Anterior cingulate cortex (tissue), 58 donors: ENCODE results near the gene PTPN21.
A peak's percentile ranks its signal among the peaks of the same experiment; 100 is the strongest.
"Not testable (repeated sequence)": the region's sequence is repeated elsewhere in the genome, so short reads cannot be mapped to it uniquely, and the experiment has no call there.

Experiments
- DNase-seq, 58 donors: peaks; one replicate each; lab custom pipeline; 2025; lab: John Stamatoyannopoulos, UW

The PTPN21 gene

DNA sequence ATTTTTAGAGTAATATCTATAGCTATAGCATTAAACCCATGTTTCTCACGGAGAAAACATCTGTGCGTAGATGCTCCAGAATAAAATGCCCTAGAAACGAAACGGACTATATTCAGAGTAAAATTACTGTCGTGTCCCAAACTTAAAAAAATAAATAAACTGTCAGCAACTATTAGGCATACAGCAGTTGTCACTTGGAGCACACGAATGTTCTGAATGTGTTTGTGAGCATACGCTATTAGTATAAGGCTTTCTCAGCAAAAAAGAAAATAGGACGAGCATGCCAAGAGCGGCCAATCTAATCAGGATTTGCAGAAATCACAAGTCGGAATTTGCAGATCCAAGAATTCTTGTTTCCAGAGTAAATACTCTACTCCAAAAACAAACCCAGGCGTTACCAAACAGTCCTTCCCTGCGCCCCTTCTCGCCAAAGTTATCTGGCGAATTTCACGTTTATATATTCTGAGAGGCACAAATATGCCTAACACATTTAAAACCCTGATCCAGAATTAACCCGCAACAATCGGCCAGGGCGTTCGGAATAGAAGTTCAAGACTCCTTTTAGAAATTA is 836 bp downstream of the PTPN21 start:
- DNase-seq = peak in 6 of 58 donors; percentile 13 to 49 (median 28)

DNA sequence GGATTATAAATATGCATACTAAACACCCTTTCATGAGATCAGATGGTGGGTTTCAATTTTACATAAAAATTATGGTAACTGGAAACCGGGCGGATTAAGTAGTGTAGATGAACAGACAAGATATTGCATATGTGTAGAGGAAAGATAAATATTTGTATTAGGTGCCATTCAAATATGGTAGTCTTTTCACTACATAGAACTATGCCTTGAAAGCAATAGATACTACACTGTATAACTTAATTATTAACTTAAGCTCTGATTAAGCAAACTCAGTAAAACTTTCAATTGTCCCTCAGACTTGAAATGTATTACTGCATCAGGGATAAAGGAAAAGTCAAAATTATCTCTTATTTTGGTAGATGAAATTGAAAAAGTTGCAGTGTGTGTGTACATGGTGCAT is 1.9 kb downstream of the PTPN21 start:
- DNase-seq = no peak

DNA sequence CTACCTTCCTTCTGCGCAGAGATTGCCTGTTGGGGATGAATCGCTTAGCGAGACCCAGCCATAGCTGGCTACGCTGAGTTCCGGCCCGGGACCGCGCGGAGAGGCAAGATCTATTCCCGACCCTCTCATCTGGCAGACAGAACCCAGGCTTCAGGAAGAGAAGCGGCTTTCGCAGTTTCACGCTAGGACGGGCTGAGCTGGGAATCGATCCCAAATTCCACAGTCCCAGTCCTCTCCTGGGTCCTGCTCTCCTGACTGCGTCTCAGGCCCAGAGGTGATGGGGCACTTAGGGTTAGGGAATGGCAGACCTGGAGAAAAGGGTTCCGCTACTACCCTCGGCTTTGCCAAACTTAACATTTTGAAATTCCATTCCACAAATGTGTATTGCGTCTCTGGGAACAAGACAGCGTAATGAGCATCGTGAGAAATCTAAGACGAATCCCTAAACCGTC is 2.8 kb downstream of the PTPN21 start:
- peak in 38 of 58 donors; percentile 7 to 69 (median 34) for DNase-seq

DNA sequence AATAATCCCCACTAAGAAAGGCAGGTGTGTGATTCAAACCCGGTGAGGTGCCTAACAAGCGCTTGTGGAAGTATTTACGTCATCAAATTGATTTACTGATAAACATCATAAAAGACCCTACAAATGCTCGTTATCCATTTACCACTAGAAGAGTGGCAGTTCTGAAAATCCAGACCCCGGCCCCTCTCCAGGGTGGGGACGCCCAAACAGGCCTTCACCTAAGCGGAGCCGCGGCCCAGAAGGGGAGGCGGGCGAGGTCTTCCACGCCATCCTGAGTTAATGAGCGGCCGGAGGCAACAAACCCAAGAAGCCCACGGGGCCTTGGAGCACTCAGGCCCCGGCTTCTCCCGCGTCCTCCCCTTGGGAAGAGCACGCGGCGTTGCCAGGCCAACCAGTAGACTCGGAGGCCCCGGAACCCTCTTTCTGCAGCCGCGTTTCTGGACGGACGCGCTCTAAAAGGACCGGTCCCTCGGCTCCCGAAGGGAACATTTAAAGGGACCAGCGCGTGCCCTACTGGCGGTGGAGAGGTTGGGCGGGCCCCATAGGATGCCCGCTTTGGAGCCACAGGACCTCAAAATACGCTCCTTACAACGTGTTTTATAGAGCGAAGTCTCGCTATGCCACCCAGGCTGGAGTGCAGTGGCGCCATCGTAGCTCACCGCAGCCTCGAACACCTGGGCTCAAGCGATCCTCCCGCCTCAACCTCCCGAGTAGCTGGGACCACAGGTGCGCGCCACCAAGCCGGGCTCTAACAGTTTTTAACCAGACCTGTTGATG is 3.5 kb downstream of the PTPN21 start:
- DNase-seq = peak; percentile 36 to 91 (median 77)

DNA sequence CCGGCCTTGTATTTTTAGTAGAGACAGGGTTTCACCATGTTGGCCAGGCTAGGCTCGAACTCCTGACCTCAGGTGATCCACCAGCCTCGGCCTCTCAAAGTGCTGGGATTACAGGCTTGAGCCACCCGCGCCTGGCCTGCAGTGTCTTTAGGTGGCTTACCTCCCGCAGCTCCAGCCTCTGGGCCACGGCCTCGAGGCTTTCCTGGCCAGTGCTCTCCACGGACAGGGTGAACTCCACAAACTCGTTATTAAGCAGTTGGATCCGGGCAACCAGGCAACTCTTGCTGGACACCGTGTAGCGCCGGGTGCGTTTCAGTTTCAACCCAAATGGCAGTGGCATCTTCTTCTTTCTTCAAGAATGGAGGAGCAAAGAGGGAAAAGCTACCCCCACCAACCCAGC is 4.7 kb downstream of the PTPN21 start:
- no peak for DNase-seq

DNA sequence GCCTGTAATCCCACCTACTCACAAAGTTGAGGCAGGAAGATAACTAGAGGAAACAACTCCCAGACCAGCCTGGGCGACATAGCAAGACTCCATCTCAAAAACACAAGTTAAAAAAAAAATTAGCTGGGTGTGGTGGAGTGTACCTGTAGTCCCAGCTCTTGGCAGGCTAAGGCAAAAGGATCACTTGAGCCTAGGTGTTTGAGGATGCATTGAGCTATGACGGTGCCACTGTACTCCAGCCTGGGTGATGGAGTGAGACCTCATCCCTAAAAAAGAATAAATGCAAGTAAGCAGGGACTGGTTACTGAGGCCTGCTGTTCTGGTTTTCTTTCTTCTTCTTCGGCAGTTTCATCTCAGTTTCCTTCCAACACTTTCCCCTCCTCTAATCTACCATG is 7.4 kb downstream of the PTPN21 start:
- DNase-seq = no peak

DNA sequence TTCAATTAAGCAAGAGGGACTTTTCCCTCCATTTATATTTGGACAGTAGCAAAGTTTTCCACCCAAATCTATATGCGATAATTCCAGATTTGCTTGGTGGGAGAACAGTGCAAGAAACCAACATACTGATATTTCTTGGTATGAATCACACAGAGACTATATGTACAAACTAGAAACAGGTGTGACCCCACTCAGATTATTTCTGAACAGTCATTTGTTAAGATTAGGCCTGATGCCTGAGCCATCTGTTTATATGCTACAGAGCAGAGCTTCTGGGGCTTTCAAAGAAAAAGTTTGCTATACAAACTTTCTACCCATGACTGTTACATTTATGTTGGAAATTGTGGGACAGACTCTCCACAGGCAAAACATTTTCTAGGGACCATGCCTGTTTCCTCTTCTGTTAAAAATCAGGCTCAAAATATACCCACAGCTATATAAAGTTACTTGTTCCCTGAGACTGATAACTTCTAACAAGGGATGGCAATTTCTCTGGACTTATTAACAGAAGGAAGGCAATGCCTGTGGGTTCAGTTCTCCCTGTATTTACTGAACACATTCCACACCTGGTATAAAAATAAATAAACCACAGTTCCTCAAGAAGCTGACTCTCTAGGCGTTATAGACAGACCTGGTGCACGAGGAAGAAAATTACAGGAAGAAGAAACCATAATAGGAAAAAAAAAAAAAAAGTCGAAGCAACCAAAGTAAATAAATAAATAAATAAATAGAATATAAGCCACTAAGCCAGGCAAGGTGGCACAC is 8.0 kb downstream of the PTPN21 start:
- no peak for DNase-seq

DNA sequence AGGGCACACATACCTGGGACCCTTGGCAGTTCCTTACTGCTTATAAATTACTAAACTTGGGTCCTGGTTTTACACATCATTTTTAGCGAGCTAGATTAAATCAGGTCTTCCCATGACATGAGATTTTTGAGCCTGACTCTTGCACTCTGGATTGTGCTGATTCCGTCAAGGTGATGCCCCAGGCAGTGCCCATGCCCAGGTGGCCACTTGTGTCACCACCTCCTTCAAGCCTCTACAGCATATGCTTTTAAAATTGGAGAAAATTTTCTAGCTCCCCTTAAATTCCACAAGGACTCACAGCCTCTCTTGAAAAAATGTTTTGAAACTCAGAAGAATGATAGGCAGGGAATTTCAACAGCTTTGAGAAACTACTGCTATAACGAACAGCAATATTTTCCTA is 9.6 kb downstream of the PTPN21 start:
- DNase-seq = no peak

DNA sequence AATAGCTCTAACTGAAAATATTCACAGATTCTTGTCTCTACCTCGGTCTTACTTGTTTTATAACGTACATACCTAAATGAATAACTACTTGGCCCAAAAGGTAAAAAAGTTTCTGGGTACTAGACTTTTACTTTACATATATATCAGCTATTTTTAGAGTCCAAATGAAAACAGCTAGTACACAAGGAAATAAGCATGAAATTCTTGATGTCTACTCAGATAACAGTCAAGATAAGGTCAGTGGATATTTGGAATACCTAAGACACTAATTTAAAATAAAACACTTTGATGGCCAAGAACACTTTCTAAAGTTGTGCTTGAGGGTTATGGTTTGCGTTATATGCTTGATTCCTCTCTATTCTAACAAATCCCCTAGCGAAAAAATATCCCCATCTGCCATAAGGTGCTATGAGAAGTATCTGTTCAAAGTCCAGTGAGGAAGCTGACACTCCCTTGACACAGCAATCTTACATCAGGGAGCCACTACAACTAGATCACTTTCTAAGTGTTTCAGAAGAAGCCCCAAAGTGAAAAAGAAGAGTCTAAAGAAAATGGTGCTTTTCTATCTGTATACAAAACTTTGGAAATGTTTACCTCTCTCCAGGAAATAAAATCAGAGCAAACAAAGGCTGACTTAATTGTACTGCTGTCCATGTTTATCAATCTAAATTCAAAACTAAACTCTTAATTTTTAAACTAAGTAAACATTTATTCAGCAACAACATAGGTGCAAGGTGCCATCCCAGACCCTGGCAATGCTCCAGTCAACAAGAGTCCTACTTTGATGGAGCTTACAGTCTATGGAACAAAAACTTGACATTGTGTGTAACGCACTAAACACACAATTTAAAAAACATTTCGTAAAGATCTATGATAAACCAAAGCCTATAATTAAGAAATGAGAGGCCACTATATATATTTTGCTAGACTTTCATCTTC is 11.7 kb downstream of the PTPN21 start:
- no peak for DNase-seq

DNA sequence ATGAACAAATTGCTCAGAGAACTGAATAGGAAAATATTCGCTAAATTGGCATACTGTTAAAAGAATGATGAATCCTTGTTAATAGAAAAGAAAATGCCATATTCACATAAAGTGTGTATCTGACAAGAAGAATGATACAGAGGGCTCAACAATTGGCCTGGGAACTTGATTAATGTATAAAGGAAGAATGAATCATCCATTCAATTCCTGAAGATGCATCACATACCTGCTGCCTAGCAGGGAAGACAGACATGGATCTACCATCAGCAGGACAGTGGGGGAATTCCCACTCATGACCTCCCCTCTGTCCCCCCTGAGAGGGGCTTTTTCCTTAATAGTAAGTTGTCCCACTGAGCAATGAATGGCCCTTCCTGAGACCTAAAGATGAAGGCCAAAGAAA is 13.5 kb downstream of the PTPN21 start:
- DNase-seq = no peak

DNA sequence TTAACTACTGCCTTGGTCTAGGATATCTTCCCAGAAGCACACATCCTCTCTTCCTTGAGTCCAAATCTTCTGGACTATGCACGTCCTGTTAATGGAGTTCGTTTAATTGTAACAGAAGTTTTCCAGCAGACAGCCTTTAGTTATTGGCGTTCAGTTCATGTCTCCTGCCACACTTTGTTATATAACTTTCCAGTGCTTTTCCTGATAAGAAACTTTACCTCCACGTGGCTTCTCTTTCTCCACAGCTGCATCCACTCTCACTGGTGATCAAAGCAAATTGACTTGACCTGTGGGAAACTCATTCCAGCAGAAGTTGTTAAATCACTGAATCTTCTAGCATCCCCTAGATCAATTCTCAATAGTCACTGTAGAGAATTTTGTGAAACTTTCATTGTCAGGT is 19.0 kb downstream of the PTPN21 start:
- no peak for DNase-seq

DNA sequence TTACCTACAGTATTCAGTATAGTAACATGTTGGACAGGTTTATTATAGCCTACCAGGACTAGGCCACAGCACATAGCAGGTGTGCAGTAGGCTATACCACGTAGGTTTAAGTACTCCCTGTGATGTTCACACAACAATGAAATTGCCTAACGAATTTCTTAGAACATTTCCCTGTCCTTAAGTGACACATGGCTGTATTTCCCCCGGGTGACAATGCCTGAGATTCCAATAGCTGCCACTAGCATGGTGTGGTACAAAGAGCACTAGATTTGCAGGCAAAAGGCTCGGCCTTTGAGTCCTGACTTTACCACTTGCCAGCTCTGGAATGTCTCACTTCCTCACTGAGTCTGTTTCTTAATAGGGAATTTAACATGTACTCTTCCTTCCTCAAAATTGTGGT is 19.7 kb downstream of the PTPN21 start:
- DNase-seq = no peak

DNA sequence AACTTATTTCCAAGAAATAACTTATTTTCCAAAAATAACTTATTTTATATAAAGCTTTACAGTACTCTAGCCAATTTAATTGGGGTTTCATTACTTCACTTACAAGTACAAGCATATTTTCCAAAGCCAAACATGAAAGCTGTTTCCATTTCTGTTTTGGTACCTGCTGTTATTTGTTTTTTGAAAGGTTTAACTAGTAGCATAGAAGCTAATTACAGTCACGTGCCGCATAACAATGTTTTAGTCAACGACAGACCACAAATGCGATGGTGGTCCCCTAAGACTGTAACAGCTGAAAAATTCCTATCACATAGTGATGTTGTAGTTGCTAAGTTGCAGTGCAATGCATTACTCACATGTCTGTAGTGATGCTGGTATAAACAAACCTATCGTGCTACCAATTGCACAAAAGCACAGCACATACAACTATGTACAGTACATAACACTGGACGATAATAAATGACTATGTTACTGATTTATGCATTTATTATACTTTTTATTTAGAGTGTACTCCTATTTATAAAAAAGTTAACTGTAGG is 21.7 kb downstream of the PTPN21 start:
- DNase-seq = no peak

DNA sequence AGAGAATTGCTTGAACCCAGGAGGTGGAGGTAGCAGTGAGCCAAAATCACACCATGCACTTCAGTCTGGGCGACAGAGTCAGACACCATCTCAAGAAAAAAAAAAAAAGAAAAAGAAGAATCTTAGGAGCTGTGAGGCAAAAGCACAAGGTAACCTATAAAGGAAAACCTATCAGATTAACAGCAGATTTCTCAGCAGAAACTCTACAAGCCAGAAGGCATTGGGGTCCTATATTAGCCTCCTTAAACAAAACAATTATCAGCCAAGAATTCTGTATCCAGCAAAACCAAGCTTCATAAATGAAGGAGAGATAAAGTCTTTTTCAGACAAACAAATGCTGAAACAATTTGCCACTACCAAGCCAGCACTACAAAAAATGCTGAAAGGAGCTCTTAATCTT is 24.9 kb downstream of the PTPN21 start:
- not testable (repeated sequence) for DNase-seq

DNA sequence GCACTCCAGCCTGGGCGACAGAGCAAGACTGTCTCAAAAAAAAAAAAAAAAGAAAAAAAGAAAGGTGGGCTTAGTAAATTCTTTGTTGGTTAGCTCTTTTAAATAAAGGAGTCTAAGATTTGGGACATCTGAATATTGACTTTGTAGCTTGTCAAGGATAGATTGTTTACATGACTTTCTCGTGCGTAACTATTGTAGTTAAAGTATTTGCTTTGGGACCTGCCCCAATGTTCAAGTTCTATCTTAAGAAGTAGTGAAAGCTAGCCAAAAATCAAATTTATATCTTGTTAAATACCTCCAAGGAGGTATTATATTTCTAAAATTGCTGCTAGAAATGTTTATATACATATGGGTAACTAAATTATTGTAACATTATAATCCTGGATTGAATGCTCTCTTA is 32.4 kb downstream of the PTPN21 start:
- no peak for DNase-seq

DNA sequence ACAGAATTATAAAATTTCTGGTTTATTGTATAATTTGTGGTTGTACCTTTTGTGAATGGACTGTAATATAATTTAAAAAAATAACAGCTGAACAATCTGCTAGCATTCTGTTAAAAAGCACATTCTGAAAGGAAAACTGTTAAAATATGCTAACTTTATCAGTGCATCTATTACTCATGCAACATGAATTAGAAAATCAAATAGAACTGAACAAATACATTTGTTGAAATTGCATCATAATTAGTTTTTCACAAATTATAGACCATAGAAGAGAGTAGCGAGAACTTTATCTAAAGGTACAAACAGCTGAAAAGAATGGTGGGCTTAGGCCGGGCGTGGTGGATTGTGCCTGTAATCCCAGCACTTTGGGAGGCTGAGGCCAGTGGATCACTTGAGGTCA is 33.0 kb downstream of the PTPN21 start:
- no peak for DNase-seq

DNA sequence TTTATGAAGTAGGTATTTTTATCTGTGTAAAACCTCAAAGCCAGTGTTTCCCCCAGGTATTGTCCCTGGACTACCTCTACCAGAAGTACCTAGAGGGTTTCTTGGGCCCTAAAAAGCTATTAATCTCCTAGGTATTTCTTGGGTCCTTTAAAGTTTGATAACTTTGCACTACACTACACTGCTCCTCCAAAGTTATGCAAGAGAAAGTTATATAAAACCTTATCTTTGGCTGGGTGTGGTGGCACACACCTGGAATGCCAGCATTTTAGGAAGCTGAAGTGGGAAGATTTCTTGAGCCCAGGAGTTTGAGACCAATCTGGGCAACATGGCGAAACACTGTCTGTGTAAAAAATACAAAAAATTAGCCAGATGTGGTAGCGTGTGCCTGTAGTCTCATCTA is 34.9 kb downstream of the PTPN21 start:
- DNase-seq = no peak

DNA sequence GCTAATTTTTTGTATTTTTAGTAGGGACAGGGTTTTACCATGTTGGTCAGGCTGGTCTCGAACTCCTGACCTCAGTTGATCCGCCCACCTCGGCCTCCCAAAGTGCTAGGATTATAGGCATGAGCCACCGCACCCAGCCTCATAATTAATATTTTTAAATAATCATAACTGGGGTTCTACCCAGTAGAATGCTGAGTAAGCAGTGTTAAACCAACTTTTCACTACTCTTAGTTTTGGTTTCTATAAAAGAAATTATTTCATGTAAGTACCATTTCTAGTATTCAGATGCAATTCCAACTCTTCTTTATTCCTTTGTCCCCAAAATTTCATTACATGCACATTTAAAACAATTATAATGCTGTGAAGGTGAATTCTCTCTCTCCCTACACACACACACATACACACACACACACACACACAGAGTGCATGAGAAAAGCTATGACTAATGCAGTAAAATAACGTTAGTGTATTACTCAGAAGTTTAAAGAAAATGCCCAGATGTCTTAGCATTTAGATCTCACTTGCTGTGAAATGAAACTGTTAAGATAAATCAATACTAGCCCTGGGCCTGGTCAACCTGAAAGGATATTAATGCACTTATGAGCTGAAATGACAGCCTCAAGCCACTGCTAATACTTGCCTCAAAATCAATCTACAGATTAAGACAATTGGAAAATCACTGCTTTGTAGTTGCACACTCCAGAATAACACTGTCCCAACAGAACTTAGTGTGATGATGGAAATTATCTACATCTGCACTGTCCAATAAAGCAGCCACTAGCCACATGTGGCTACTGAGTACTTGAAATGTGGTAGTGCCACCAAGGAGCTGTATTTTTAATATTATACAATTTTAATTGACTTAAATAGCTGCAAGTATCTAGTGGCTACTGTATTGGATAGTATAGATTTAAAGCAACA is 36.0 kb downstream of the PTPN21 start:
- DNase-seq = no peak

DNA sequence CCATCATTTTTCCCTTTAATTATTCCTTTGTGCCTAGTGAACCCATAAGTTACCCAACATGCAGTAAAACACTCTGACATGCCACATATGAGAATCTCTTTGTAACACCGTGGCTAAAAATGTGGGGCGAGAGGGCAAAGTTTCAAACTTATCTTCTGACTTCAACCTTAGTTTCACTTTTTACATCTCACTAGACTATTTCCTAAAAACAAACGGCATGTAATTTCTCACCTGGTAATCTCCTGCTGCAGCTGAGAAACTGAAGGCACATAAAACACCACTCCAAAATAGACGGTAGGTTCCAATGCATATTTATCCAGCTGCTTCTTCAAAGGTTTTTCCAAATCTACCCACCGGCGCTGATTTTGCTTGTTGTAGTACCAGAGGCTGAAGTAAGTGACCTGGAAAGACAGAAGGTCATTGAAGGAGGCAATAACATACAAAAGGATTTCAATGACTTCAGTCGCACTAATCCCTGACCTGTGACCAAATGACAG is 37.9 kb downstream of the PTPN21 start:
- DNase-seq = no peak
